GM20000 (cell line): Measurements from ENCODE around the gene SERINC2.
A peak's percentile ranks its signal among the peaks of the same experiment; 100 is the strongest.

ENCODE experiments used
- DNase-seq: peaks from one replicate; pipeline ENCODE4 v3.0.0; 2012; ENCODE audit warnings: low spot score
- CTCF ChIP-seq: IDR thresholded peaks from 2 replicates; pipeline ENCODE4 v1.5.1; 2012; ENCODE audit warnings: mild to moderate bottlenecking, control low read depth; ENCODE audit errors: extremely low read depth, missing control alignments

The SERINC2 gene

GRCh38 chr1:31396633-31397351 lies 16.2 kb upstream of the SERINC2 start:
- peak; percentile 60 for TF ChIP-seq CTCF
- no peak for DNase-seq

- no peak for TF ChIP-seq CTCF
- no peak for DNase-seq
Measured at GRCh38 chr1:31397360-31398095, 15.5 kb upstream of the SERINC2 start.

DNA sequence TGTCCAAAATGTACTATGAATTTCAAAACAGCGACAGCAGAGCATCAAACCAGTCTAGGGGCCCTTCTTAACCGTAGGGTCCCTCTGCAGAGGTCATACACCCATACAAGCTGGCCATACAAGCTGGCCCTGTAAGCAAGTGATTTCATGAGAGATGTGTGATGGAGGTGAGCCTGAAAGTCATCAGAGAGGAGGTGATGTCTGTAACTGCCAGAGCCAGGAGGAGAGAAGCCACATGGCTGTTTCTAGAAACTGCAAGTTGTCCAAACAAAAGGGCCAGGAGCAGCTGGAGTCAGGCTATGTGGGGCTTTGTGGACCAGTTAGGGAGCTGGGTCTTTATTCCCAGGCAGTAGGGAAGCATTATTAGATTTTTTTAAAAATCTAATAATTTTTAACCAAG lies 14.8 kb upstream of the SERINC2 start:
- no peak for TF ChIP-seq CTCF
- no peak for DNase-seq

- no peak for TF ChIP-seq CTCF
- DNase-seq, result no peak
Measured at GRCh38 chr1:31399976-31400375, 13.0 kb upstream of the SERINC2 start.

GRCh38 chr1:31400393-31400792 lies 12.6 kb upstream of the SERINC2 start:
- no peak for TF ChIP-seq CTCF
- no peak for DNase-seq

- no peak for DNase-seq
- TF ChIP-seq CTCF, result no peak
Measured at GRCh38 chr1:31401241-31401640, 11.8 kb upstream of the SERINC2 start.

DNA sequence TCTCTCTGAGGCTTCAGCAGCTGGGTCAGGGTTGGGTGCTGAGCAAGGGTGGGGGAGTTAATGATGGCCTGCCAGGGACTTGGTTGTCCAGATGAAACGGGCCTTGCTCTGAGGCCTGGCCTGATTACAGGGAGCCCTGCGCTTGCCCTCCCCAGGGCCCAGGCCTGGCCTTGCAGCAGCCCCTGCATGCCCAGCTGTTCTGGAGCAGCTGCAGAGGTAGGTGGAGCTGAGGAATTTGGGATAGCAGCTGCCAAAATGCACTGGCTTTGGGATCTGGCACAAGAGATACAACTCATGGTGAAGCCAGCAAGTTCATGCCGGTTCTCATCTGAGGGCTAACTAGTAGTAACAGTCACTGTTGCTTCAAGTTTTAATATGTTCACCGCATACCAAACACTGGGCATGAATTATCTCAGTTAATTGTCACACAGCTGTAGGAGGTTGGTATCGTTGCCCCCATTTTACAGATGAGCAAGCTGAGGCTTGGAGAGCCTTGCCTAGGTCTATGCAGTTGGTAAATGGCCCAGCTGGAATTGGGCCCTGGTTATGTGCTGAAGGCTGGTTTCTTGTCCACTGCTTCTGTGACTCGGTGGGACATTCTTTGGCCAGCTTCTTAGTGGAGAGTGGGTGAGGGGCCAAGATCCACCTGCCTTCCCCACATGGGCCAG lies 7.3 kb upstream of the SERINC2 start:
- TF ChIP-seq CTCF, result no peak
- DNase-seq, result no peak
